OCI-M2 (cell line): Measurements from ENCODE around the gene ZMIZ1.

Source experiments
- DNase-seq: peaks from one replicate; lab custom pipeline; 2025; ENCODE audit not compliant: unreplicated experiment; lab: John Stamatoyannopoulos, UW

The ZMIZ1 gene

DNA sequence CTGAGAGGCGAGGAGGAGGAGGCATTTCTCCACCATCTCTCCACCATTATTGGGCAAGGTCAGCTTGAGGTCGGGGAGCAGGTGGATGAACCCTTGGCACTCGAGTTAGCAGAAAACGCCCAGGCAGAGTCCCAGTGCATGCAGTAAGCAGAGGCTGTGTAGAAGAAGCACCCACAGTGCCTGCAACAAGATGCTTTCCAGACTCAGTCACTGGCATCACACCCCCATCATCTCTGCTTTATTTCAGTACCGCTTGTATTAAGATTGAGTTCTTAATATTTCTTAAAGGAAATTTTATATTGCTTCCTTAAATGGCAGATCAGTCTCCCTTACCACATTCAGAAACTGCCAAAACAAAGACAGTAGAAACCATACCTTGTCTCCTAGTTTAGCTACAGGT lies 156.2 kb downstream of the ZMIZ1 start:
- DNase-seq: no peak

GRCh38 chr10:79226391-79227245 lies 157.9 kb downstream of the ZMIZ1 start:
- no peak for DNase-seq

DNA sequence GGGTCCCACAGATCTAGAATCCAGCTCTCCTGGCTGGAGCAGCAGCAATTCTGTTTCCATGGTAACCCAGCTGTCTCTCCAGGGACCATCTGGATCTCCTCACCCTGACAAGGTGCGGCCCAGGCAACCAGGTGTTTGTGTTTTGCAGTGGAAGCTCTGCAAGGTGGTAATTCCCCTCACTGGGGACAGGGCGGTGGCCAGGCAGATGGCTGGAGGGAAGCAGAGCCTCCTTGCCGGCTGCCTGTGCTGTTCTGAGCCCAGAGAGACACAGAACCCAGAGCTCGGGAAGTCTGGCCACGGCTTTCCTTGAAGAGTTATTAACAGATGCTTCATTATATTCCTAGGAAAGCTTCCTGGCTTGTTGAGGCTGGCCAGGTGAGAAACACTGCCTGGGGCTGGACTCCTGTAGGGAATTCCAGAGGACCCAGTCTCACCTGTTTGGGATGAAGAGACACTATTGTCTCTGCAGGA lies 160.3 kb downstream of the ZMIZ1 start:
- DNase-seq: no peak

DNA sequence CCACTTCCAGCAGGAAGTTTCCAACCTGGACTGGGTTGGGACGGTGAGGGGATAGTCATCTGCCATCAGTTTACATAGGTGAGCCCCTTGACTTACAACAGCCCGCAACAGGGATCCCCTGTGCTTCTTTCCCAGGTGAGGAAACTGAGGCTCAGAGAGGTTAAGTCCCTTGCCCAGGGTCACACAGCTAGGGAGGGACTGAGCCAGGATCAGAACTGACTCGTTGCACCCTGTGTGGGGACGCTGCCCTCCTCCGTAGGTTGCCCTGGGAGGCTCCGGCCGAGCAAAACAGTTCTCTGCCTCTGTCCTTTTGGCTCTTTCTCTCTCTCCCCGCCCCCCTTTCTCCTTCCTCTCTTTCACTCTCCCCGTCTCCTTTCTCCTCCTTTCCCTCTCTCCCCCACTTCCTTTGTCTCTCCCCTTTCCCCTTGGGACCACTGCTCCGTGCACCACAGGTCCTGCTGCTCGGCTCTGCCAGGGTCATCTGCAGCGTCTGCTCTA lies 161.1 kb downstream of the ZMIZ1 start:
- no peak for DNase-seq

GRCh38 chr10:79230328-79230830 lies 161.6 kb downstream of the ZMIZ1 start:
- DNase-seq: no peak

- DNase-seq: no peak
Observed at GRCh38 chr10:79230850-79231249, 162.1 kb downstream of the ZMIZ1 start.

DNA sequence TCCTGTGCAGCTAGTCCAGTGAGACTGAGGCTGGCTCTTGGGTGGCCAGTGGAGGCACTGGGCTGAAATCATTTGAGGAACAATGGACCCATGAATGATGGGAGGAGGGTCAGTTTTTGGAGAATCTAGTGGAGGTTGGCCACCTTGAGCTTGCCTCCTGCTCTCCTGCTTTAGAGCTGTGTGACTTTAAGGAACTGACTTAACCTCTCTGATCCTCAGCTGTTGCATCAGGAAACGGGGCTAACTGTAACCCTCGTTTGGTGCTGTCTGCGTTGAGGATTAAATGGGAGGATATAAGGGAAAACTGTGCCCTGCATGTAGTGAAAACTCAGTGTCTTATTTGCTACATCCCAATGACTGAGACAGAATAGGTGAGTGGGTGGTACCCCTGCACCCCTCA lies 163.1 kb downstream of the ZMIZ1 start:
- no peak for DNase-seq

DNA sequence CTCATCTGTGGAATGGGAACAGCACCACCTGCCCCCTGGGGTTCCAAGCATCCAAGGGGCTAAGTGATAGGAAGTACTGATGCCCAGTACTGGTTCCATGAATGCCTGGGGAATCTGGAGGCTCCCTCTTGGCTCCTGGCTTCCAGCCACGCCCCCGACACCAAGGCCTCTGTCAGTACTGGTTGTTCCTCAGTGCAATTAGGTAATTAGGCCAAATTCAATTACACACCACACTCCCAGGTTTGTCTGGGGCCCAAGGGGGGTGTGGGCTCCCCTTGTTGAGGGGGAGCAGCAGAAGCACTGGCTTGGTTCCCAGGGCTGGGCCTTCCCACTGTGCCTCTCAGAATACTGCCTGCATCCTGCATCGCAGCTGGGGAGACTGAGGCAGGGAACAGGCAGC lies 164.1 kb downstream of the ZMIZ1 start:
- no peak for DNase-seq

DNA sequence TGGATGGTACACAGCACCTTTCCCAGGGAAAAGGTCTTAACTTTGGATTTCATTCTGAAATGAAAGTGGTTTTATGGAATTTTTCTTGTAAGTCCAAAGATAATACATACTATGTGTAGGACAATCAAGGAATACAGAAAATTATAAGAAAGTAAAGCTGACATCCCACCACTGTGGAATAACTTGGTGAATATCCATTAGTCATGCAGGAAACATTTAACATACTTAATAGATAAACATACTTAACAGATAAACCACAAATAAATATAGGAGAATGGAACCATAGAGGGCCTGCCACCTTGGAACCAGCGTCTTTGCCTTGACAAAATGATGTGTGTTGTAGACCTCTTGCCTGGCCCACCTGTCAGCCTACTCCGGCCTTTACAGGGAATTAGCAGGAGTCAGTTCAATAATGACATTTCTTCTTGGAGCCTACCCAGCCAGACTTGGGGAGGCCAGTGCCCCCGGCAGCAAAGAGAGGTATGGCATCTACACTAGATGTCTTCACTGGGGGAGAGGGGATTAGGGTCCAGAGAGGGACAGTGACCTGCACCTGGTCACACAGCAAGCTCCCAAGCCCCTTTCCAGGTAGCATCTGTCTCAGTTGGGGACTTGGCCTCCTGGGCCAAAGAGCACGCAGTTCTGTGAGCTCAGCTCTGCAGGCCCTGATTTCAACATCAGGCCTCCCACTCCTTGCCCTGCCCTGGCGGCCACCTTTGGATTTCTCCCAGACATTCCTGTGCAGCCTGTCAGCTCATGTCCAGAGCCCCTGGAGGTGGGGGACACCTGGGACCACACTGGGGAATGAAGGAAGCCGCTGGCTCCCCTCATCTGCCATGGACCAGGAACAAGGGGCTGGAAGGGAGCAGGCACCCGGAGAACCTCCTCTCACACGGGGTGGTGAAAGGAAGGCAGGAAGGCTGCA lies 165.9 kb downstream of the ZMIZ1 start:
- no peak for DNase-seq

DNA sequence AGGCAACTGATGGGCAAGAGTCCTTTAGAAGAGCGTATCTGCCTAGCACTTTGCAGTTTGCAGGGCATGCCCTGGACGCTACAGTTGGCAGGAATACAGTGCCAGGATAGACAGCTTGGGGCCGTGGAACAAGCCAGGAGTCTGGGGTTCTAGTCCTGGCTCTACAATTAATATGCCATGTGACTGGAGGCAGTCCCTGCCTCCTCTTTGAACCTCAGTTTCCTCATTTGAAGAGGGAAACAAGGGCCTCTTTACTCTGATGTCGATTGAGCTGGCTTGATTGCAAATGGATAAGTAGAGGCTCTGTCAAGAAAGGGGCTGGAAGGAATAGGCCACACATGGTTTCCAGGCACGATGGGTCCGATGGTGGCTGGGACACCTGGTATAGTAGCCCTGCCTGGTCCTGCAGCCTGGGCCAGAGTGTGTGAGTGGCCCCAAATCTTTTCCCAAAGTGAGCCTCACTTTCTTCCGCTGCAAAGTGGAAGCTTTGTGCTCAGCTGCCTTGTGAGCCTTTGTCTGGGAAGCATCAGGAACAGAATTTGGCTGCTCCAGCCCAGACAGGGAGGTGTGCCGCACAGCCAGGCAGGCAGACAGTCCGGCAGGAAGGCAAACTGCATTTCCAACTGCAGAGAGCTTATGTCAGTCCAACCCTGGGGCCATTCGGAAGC lies 167.1 kb downstream of the ZMIZ1 start:
- no peak for DNase-seq

DNA sequence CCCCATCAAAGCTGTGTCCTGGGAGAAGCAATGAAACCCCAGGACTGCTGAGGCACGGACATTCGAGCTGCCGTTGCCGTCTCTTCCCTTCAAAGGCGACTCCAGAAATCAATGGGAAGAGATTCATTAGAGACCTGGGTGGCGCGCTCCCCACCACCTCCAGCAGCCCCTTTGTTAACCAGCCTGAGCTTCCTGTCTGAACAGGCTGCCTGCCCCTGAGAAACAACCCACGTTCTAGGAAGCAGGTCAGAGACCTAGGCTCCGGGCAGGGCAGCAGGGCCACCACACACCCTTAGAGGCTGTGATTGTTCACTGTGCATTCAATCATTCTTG lies 167.6 kb downstream of the ZMIZ1 start:
- no peak for DNase-seq

DNA sequence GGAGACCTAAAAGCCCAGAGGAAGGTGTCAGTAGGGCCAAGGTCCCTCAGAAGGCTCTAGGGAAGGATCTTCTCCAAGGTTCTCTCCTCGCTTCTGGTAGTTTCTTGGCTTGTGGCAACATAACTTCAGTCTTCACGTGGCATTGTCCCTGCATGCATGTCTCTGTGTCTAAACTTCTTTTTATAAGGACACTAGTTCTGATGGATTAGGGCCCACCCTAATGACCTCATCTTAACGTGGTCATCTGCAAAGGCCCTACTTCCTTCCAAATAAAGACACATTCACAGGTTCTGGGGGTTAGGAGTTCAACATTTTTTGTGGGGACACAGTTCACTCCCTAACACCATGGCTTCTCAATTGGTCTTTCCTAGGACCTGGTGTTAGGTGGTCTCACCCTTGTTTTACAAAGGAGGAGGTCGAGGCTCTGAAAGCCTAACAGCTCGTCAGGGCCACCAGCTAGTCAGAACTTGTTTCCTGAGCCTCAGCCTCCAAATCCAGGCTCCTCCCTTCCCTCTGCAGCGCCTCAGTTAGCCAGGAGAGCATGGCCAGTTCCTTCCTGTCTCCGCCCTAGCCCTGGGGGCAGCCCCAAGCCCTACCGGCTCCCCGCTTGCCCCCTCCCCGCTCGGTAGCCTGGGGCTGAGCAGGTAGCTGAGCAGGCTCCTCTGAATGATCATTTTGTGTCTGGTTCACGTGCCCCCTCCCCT lies 168.8 kb downstream of the ZMIZ1 start:
- DNase-seq: no peak

DNA sequence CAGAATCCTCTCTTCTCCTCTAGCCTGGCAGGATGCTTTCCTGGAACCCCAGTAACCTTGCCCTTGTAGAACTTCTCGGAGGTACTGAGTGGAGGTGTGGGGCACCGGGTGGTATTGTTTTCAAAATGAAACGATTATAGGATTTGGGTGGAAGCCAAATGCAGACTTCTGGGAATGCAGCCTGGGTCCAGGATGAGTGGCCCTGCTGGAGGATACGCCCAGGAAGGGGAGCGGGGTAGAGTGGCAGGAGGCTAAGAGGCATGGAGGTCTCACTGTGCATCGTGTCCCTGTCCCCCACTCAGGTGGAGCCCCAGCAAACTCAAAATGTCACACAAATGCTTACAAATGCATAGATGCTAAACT lies 169.4 kb downstream of the ZMIZ1 start:
- no peak for DNase-seq

DNA sequence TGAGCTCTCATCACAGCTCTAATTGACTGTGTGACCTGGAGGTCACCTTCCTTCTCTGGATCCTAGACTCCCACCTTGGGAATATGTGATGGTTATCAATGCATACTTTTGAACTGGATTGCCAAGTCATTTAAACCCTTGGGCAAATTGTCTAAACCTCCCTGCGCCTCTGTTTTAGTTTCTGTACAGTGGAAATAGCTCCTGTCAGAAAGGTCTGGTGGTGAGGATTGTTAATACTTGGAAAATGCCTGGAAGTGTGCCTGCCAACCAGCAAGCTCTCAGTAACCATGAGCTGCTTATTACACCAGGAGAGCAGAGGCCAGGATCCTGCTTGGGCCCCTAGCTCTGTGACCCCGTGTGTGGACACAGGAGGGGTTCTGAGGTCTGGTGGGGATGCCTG lies 169.8 kb downstream of the ZMIZ1 start:
- DNase-seq: no peak

- DNase-seq: no peak
Observed at GRCh38 chr10:79239275-79239779, 170.6 kb downstream of the ZMIZ1 start.

DNA sequence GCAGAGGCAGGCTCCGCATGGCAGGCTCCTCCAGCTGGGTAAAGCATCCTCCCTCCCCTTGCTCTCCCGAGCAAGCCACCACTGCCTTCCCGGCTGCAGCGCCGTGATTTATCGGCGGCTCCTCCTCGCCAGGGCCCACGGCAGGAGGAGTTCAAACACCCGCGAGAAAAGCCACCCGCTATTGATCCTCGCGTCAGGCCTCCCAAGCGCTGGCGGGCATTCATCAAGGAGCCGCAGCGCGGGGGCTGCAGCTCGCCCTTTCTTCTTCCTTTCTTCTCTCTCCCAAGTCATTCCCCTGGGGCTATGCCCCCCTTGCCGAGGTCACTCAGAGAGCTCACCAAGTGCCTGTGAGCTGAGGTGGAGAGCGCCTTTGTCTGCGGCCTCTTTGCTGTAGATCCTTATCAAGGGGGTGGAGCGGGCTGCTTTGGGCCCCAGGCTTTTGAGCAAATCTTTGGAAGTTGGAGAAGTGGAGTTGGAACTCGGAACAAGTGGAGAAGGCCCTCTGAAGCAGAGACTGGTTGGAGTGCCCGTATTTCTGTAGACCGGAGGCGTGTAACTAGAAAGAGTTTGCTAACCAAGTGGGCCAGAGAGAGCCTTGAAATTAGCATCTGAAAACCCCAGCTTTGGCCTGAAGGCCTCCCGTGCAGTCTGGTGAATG lies 171.3 kb downstream of the ZMIZ1 start:
- no peak for DNase-seq

- DNase-seq: no peak
Observed at GRCh38 chr10:79241629-79241989, 172.8 kb downstream of the ZMIZ1 start.

DNA sequence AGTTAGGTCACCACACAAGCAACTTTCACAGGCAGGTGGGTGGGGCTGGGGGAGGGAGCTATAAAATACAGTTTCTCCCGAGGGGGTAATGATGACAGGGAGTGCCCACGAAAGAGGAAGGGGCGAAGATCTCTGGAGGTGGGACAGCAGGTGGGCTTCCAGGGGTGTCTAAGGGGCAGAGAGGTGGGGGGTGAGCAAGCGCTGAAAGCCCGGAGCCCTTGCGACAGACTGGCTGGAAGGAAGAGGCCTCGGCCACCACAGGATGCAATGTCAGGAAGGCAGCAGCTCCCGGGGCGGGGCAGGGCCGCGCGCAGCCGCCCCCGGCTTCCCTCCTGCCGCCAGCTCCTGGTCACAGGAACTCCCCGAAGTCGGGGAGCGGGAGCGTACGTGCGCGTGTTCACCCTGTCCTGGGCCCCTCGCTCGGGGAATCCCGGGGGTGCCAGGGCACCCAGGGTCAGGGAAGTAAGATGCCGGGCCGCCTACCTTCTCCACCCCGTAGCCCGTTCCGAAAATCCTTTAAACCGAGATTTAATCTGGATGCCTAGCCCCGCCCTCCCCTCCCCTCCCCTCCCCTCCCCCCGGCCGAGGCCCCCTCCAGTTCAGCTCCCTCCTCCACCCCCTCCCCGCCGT lies 173.3 kb downstream of the ZMIZ1 start:
- no peak for DNase-seq

- no peak for DNase-seq
Observed at GRCh38 chr10:79242620-79243152, 173.9 kb downstream of the ZMIZ1 start.
